ENCODE measurements around the gene SERP1. TPM values are rescaled to one million over a fixed set of nuclear protein-coding genes. Genes with fewer than 3 reads are reported as not detected.

The SERP1 gene
- total and polyA plus RNA-seq, 2 donors from 2014 or later: 84.0 to 90.3 TPM

GRCh38 chr3:150515210-150515609 is 31.1 kb downstream of the SERP1 start:
- intact Hi-C loops (cut with DNase I): no loop called here
- TF ChIP-seq CTCF (IDR thresholded peaks at IDR 0.05; ENCODE audit: borderline replicate concordance, extremely low read depth, insufficient read depth): no peak
- no peaks in the 10 kb centered on the region for H3K36me3 ChIP-seq (ENCODE audit: control insufficient read depth in 2 of 3, insufficient read depth in 3 of 3, low read length in 3 of 3)

GRCh38 chr3:150511122-150511821 is 35.0 kb downstream of the SERP1 start:
- H3K4me1 ChIP-seq (ENCODE audit: control insufficient read depth in 2 of 3, insufficient read depth in 2 of 3, low read depth in 1 of 3, low read length in 3 of 3): no peaks in the 10 kb centered on the region
- DNase-seq (no peak), FAIRE-seq (no peak)
- no peak overlapping the region for H3K4me3 ChIP-seq (ENCODE audit: low read length in 3 of 3)
- no peak for TF ChIP-seq CTCF (IDR thresholded peaks at IDR 0.05; ENCODE audit: borderline replicate concordance, extremely low read depth, insufficient read depth)
- H3K9me3 ChIP-seq (ENCODE audit: control insufficient read depth in 2 of 3, insufficient read depth in 1 of 3, low read length in 3 of 3): no peaks in the 10 kb centered on the region
- no peaks in the 10 kb centered on the region for H3K27me3 ChIP-seq (ENCODE audit: control insufficient read depth, insufficient read depth, low read length)
- no peak overlapping the region for H3K27ac ChIP-seq (ENCODE audit: low read depth in 2 of 2, low read length in 2 of 2)
- H3K36me3 ChIP-seq (ENCODE audit: control insufficient read depth in 2 of 3, insufficient read depth in 3 of 3, low read length in 3 of 3): no peaks in the 10 kb centered on the region
- H3K9ac ChIP-seq (ENCODE audit: low read length in 3 of 3): no peak overlapping the region
- intact Hi-C loops (cut with DNase I): no loop called here

More at GRCh38 chr3:150515210-150515609, 31.1 kb downstream of the SERP1 start:
- DNase-seq (no peak), FAIRE-seq (no peak)
- Histone ChIP-seq H3K9me3 (ENCODE audit: control insufficient read depth in 2 of 3, insufficient read depth in 1 of 3, low read length in 3 of 3) (no peaks in the 10 kb centered on the region), H3K27ac (ENCODE audit: low read depth in 2 of 2, low read length in 2 of 2) (no peak overlapping the region), H3K27me3 (ENCODE audit: control insufficient read depth, insufficient read depth, low read length) (no peaks in the 10 kb centered on the region), H3K4me3 (ENCODE audit: low read length in 3 of 3) (no peak overlapping the region), H3K4me1 (ENCODE audit: control insufficient read depth in 2 of 3, insufficient read depth in 2 of 3, low read depth in 1 of 3, low read length in 3 of 3) (no peaks in the 10 kb centered on the region), H3K9ac (ENCODE audit: low read length in 3 of 3) (no peak overlapping the region)

- FAIRE-seq (no peak), DNase-seq (no peak)
- no peaks in the 10 kb centered on the region for H3K27me3 ChIP-seq (ENCODE audit: control insufficient read depth, insufficient read depth, low read length)
- no peak overlapping the region for H3K4me3 ChIP-seq (ENCODE audit: low read length in 3 of 3)
- no peaks in the 10 kb centered on the region for H3K4me1 ChIP-seq (ENCODE audit: control insufficient read depth in 2 of 3, insufficient read depth in 2 of 3, low read depth in 1 of 3, low read length in 3 of 3)
- TF ChIP-seq CTCF (IDR thresholded peaks at IDR 0.05; ENCODE audit: borderline replicate concordance, extremely low read depth, insufficient read depth): no peak
- no peak overlapping the region for H3K27ac ChIP-seq (ENCODE audit: low read depth in 2 of 2, low read length in 2 of 2)
- no peaks in the 10 kb centered on the region for H3K9me3 ChIP-seq (ENCODE audit: control insufficient read depth in 2 of 3, insufficient read depth in 1 of 3, low read length in 3 of 3)
- intact Hi-C loops (cut with DNase I): no loop called here
- H3K36me3 ChIP-seq (ENCODE audit: control insufficient read depth in 2 of 3, insufficient read depth in 3 of 3, low read length in 3 of 3): no peaks in the 10 kb centered on the region
- H3K9ac ChIP-seq (ENCODE audit: low read length in 3 of 3): no peak overlapping the region
Observed at GRCh38 chr3:150509780-150510179, 36.5 kb downstream of the SERP1 start.

- TF ChIP-seq CTCF (IDR thresholded peaks at IDR 0.05; ENCODE audit: borderline replicate concordance, extremely low read depth, insufficient read depth): no peak
- Histone ChIP-seq H3K9me3 (ENCODE audit: control insufficient read depth in 2 of 3, insufficient read depth in 1 of 3, low read length in 3 of 3) (no peaks in the 10 kb centered on the region), H3K9ac (ENCODE audit: low read length in 3 of 3) (no peak overlapping the region), H3K27ac (ENCODE audit: low read depth in 2 of 2, low read length in 2 of 2) (no peak overlapping the region), H3K36me3 (ENCODE audit: control insufficient read depth in 2 of 3, insufficient read depth in 3 of 3, low read length in 3 of 3) (no peaks in the 10 kb centered on the region), H3K4me1 (ENCODE audit: control insufficient read depth in 2 of 3, insufficient read depth in 2 of 3, low read depth in 1 of 3, low read length in 3 of 3) (no peaks in the 10 kb centered on the region), H3K27me3 (ENCODE audit: control insufficient read depth, insufficient read depth, low read length) (no peaks in the 10 kb centered on the region), H3K4me3 (ENCODE audit: low read length in 3 of 3) (no peak overlapping the region)
- FAIRE-seq (no peak), DNase-seq (no peak)
- intact Hi-C loops (cut with DNase I): no loop called here
Observed at GRCh38 chr3:150508401-150508800, 37.9 kb downstream of the SERP1 start.
